HG03025 (cell line): Measurements from ENCODE around the gene IFNA17.
"Not testable (repeated sequence)": the region's sequence is repeated elsewhere in the genome, so short reads cannot be mapped to it uniquely, and the experiment has no call there.

ENCODE experiments used
- ATAC-seq: cut with Tn5 transposase; IDR thresholded peaks from one replicate; pipeline ENCODE4 v1.9.1; 2021; ENCODE audit warnings: mild to moderate bottlenecking, moderate library complexity; ENCODE audit not compliant: unreplicated experiment, low FRiP score

Gene IFNA17

GRCh38 chr9:21228122-21228521 is at the start of gene IFNA17:
Gene IFNA17, minus strand, starts transcription at chr9:21228222. Its CDS starts 49 bp downstream, at chr9:21228173.
- no peak for ATAC-seq

GRCh38 chr9:21268347-21268657 is 40.3 kb upstream of the IFNA17 start:
- no peak for ATAC-seq

GRCh38 chr9:21267485-21268346 is 39.7 kb upstream of the IFNA17 start:
- ATAC-seq, result no peak

GRCh38 chr9:21266733-21267484 is 38.9 kb upstream of the IFNA17 start:
- ATAC-seq, result no peak

GRCh38 chr9:21265421-21266189 is 37.6 kb upstream of the IFNA17 start:
- no peak for ATAC-seq

- ATAC-seq, result no peak
Measured at GRCh38 chr9:21255538-21256212, 27.7 kb upstream of the IFNA17 start.

GRCh38 chr9:21252721-21253547 is 24.9 kb upstream of the IFNA17 start:
- no peak for ATAC-seq

- no peak for ATAC-seq
Measured at GRCh38 chr9:21251638-21252037, 23.6 kb upstream of the IFNA17 start.

- ATAC-seq, result no peak
Measured at GRCh38 chr9:21251190-21251589, 23.2 kb upstream of the IFNA17 start.

GRCh38 chr9:21244836-21245235 is 16.8 kb upstream of the IFNA17 start:
- ATAC-seq, result no peak

GRCh38 chr9:21239911-21240310 is 11.9 kb upstream of the IFNA17 start, which contains the start of gene IFNA14:
Gene IFNA14, minus strand, starts transcription at chr9:21240005. Its CDS starts 70 bp downstream, at chr9:21239935.
- ATAC-seq, result no peak

- ATAC-seq, result not testable (repeated sequence)
Measured at GRCh38 chr9:21236360-21236714, 8.3 kb upstream of the IFNA17 start.

GRCh38 chr9:21235468-21236359 is 7.7 kb upstream of the IFNA17 start:
- ATAC-seq, result peak; percentile 51

- no peak for ATAC-seq
Measured at GRCh38 chr9:21234153-21234687, 6.2 kb upstream of the IFNA17 start.

- ATAC-seq, result no peak
Measured at GRCh38 chr9:21233258-21233657, 5.2 kb upstream of the IFNA17 start.

GRCh38 chr9:21217211-21217610 is 10.8 kb downstream of the IFNA17 start, which contains the start of gene IFNA16:
Gene IFNA16, minus strand, starts transcription at chr9:21217311. Its CDS starts 6 bp downstream, at chr9:21217305.
- not testable (repeated sequence) for ATAC-seq

- not testable (repeated sequence) for ATAC-seq
Measured at GRCh38 chr9:21213411-21214326, 14.4 kb downstream of the IFNA17 start.
